Stomach (tissue), 9 donors: ENCODE data around the gene DISC1. TPM values are rescaled to one million over a fixed set of nuclear protein-coding genes. Genes with fewer than 3 reads are reported as not detected.

Experiments
- DNase-seq, 2 donors: peaks; one replicate each; pipeline versions ENCODE4 v3.0.0 to v3.0.0-alpha.2; 2013 to 2019
- H3K27ac ChIP-seq, 5 donors: fragments of 200-600 bp in 4 of 5; sonication (generic) in 4 of 5; one replicate each; pipeline ENCODE4 v1.5.1; 2013 to 2019; ENCODE audit warnings: mild to moderate bottlenecking in 1 of 5, moderate library complexity in 1 of 5
- H3K27me3 ChIP-seq, 3 donors: fragments of 200-600 bp; sonication (generic); one replicate each; pipeline ENCODE4 v1.5.1; 2017 to 2019; ENCODE audit warnings: mixed run types in 1 of 3
- H3K36me3 ChIP-seq, 4 donors: fragments of 200-600 bp; sonication (generic); 1 replicate in 3 of 4; 2 replicates in 1 of 4; pipeline ENCODE4 v1.5.1; 2016 to 2019
- H3K4me1 ChIP-seq, 4 donors: fragments of 200-600 bp; sonication (generic); one replicate each; pipeline ENCODE4 v1.5.1; 2016 to 2019
- H3K4me3 ChIP-seq, 4 donors: fragments of 200-600 bp; sonication (generic) in 3 of 4; one replicate each; pipeline ENCODE4 v1.5.1; 2016 to 2019; ENCODE audit warnings: mild to moderate bottlenecking in 1 of 4
- H3K9me3 ChIP-seq, 4 donors: fragments of 200-600 bp; sonication (generic); one replicate each; pipeline ENCODE4 v1.5.1; 2016 to 2019
- EP300 ChIP-seq: sonication (generic); formaldehyde crosslinking; IDR thresholded peaks from one replicate; pipeline ENCODE4 v1.6.1; 2017; ENCODE audit warnings: antibody characterized with exemption
- POLR2A ChIP-seq, 4 donors: fragments of 450-650 bp; IDR thresholded peaks; one replicate each; pipeline ENCODE4 v1.6.1; 2016; ENCODE audit warnings: antibody characterized with exemption in 4 of 4, control low read depth in 2 of 4, mild to moderate bottlenecking in 1 of 4, moderate library complexity in 1 of 4
- POLR2AphosphoS5 ChIP-seq, 3 donors: sonication (generic); formaldehyde crosslinking; IDR thresholded peaks; one replicate each; pipeline ENCODE4 v1.6.1; 2016; ENCODE audit warnings: antibody characterized with exemption in 3 of 3
- WGBS, 5 donors: extraction: QIAGEN DNeasy Blood & Tissue Kit in 3 of 5; methylation state at CpG; one replicate each; pipeline versions ENCODE4 v1.1.5 to v1.1.7; 2013 to 2018; 5-methylcytosine and 5-hydroxymethylcytosine counted together
- intact Hi-C: fragments of 100-400 bp; cut with DNase I; formaldehyde crosslinking; loops from one replicate; pipeline ENCODE4 v1.15.1; 2023; ENCODE audit warnings: low total_unique reads
- polyA plus RNA-seq, 3 donors: library from polyadenylated mRNA; stranded (reverse); fragments of 200-250 nt; gene quantifications; one replicate each; pipeline ENCODE4 v1.2.3, GENCODE V29; 2013
- total RNA-seq, 5 donors: library from RNA; depleted of rRNA; stranded (reverse); fragments of >200 nt; gene quantifications; one replicate each; pipeline versions ENCODE4 v1.1.0 to v1.2.3, GENCODE V29; 2014 to 2016
- TF ChIP-seq, protein P1 (sequence below), 7 experiments: fragments of 450-650 bp in 4 of 7; fragments of 200-600 bp in 3 of 7; sonication (generic) in 3 of 7; IDR thresholded peaks; one replicate each; pipeline ENCODE4 v1.5.1; 2016 to 2019; ENCODE audit warnings: antibody characterized with exemption in 7 of 7, control low read depth in 2 of 7, mild to moderate bottlenecking in 1 of 7
- donor health status: healthy with polysubstance abuse.
- donor health status: Bipolar disorder and iron deficiency.
- donor health status: healthy.

Gene DISC1
- total and polyA plus RNA-seq, 8 donors = 0.43 to 29.8 (median 1.6) TPM

DNA sequence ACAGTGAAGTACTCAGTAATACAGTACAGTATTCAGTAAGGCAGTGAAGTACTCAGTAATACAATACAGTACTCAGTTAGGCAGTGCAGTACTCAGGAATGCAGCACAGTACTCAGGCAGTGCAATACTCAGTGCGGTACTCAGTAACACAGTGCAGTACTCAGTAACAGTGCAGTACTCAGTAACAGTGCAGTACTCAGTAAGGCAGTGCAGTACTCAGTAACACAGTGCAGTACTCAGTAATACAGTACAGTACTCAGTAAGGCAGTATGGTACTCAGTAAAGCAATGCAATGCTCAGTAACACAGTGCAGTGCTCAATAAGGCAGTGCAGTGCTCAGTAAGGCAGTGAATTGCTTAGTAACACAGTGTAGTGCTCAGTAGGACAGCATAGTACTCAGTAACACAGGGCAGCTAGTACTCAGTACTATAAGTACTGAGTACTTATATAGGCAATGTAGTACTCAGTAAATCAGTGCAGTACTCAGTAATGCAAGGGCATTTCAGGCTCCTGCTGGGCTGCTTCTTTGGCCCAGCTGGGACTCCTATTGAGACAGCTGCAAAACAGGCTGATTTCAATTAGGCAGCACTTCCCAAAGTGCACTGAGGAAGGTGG lies 411.3 kb downstream of the DISC1 start:
- peaks cover 0 to 6% (median 0%) of the 10 kb centered on the region in 4 donors for H3K4me1 ChIP-seq
- no peak overlapping the region for H3K4me3 ChIP-seq
- DNase-seq = no peak
- intact Hi-C loops = no loop called here
- no peaks in the 10 kb centered on the region for H3K27me3 ChIP-seq
- no peaks in the 10 kb centered on the region for H3K36me3 ChIP-seq
- no peak overlapping the region for H3K27ac ChIP-seq
- 90 to 100% (median 98%) methylated on average over 1 of the region's 1 CpG for WGBS, 5 donors
- H3K9me3 ChIP-seq = no peaks in the 10 kb centered on the region
- TF ChIP-seq EP300 = no peak
- TF ChIP-seq POLR2A (IDR thresholded peaks at IDR 0.05) = no peak
- TF ChIP-seq, protein P1, sequence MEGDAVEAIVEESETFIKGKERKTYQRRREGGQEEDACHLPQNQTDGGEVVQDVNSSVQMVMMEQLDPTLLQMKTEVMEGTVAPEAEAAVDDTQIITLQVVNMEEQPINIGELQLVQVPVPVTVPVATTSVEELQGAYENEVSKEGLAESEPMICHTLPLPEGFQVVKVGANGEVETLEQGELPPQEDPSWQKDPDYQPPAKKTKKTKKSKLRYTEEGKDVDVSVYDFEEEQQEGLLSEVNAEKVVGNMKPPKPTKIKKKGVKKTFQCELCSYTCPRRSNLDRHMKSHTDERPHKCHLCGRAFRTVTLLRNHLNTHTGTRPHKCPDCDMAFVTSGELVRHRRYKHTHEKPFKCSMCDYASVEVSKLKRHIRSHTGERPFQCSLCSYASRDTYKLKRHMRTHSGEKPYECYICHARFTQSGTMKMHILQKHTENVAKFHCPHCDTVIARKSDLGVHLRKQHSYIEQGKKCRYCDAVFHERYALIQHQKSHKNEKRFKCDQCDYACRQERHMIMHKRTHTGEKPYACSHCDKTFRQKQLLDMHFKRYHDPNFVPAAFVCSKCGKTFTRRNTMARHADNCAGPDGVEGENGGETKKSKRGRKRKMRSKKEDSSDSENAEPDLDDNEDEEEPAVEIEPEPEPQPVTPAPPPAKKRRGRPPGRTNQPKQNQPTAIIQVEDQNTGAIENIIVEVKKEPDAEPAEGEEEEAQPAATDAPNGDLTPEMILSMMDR (IDR thresholded peaks at IDR 0.05) = no peak
- no peak for TF ChIP-seq POLR2AphosphoS5 (IDR thresholded peaks at IDR 0.05)

DNA sequence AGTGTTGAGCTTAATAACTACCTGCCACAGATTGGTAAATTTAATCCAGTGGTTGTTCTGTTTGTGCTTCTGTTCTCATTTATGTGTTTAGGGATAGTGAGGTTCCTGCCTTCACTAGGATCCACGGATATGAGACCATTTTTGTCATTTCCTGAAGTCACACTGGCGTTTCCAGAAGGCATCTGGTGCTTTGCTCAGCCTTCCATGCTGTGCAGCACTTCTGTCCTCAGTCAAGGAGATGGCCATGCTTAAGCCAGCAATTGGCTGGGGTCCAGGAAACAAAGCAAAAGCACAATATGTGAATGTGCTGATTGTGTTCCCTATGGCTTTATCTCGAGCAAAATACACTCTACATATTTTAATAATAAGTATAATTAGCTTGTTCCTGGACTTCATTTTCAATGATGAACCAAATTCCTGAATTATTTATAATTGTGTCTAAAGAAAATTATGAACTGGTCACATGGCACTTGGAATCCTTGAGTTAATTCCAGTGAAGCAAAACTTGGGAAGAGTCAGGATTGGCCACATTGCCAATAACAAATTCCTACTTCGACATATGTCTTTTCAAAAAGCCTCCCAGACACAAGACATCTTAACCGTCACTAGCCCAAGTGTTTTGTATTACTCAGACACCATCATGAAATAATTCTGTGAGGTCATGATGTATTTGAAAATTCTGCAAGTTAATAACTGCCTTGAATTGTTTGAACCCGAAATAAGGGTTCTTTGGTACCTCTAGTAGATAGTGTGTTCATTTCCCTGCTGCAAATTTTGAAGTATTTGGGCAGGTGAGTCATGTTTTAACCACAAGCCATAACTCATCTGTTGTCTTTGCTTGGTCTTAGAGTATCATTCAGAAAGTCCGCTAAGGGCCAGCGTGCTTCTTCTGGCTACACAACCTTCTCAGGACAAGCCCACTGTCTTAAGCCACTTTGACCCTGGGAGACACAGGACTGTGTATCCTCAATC lies 412.4 kb downstream of the DISC1 start:
- peak in 1 of 2 donors; percentile 61 for DNase-seq
- Histone ChIP-seq H3K9me3 (no peaks in the 10 kb centered on the region), H3K27ac (no peak overlapping the region), H3K27me3 (no peaks in the 10 kb centered on the region), H3K4me1 (peaks cover 0 to 6% (median 0%) of the 10 kb centered on the region in 4 donors), H3K4me3 (no peak overlapping the region), H3K36me3 (no peaks in the 10 kb centered on the region)
- no peak for TF ChIP-seq EP300
- no peak for TF ChIP-seq POLR2AphosphoS5 (IDR thresholded peaks at IDR 0.05)
- 64 to 72% (median 65%) methylated on average over 8 of the region's 8 CpGs for WGBS, 5 donors
- intact Hi-C loops = no loop called here

DNA sequence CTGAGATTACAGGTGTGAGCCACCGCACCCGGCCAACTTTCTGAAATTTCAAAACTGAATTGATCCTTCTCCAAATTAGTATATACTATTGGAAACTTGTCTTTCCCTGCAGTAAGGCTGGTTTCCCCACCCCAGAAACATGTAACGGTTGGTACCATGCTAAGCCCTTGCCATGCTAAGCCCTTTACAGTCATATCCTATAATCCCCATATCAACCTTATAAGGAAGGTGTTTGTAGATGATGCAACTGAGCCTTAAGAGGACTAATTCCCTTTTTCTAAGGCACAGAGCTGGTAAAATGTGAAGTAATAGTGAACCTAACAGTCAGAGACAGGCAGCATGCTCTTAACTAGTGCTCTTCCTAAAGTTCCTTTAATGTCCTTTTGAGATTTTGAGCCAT lies 413.7 kb downstream of the DISC1 start:
- H3K27ac ChIP-seq = no peak overlapping the region
- DNase-seq = no peak
- peaks cover 0 to 6% (median 0%) of the 10 kb centered on the region in 4 donors for H3K4me1 ChIP-seq
- peaks cover 0 to 4% (median 0%) of the 10 kb centered on the region in 3 donors for H3K27me3 ChIP-seq
- no peaks in the 10 kb centered on the region for H3K9me3 ChIP-seq
- no peaks in the 10 kb centered on the region for H3K36me3 ChIP-seq
- WGBS, 5 donors = 79 to 98% (median 93%) methylated on average over 3 of the region's 3 CpGs
- H3K4me3 ChIP-seq = no peak overlapping the region
- TF ChIP-seq, protein P1 (IDR thresholded peaks at IDR 0.05) = no peak
- TF ChIP-seq POLR2A (IDR thresholded peaks at IDR 0.05) (no peak), POLR2AphosphoS5 (IDR thresholded peaks at IDR 0.05) (no peak), EP300 (no peak)
- intact Hi-C loops = no loop called here

DNA sequence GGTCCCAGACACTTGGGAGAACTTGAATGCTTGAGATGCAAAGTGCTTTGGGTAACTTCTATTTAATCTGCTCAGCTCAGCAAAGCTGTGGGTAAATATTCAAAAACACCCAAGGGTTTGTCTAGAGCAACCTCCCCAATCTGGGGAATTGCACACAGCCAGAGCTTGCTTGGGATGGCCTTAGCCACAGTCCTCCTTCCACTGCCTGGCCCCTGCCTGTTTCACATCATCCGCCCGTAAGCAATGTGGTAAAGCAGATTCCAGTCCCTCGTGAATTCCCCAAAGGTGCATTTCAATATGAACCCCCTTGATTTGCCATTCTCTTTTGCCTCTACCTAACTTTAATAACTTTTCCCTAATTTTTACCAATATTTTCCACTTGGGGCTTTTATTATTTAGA lies 418.1 kb downstream of the DISC1 start:
- Histone ChIP-seq H3K9me3 (no peaks in the 10 kb centered on the region), H3K4me1 (no peaks in the 10 kb centered on the region), H3K27me3 (peaks cover 0 to 4% (median 0%) of the 10 kb centered on the region in 3 donors), H3K36me3 (no peaks in the 10 kb centered on the region), H3K27ac (no peak overlapping the region), H3K4me3 (no peak overlapping the region)
- TF ChIP-seq POLR2A (IDR thresholded peaks at IDR 0.05) = no peak
- TF ChIP-seq POLR2AphosphoS5 (IDR thresholded peaks at IDR 0.05) = no peak
- no peak for TF ChIP-seq EP300
- TF ChIP-seq, protein P1 (IDR thresholded peaks at IDR 0.05) = no peak
- no peak for DNase-seq
- intact Hi-C loops = no loop called here
- WGBS, 5 donors = 87 to 94% (median 92%) methylated on average over 3 of the region's 3 CpGs
